Fibroblast of skin of left biceps (primary cell): Measurements from ENCODE around the gene RNASEH2C.
A peak's percentile ranks its signal among the peaks of the same experiment; 100 is the strongest.
"Not testable (repeated sequence)": the region's sequence is repeated elsewhere in the genome, so short reads cannot be mapped to it uniquely, and the experiment has no call there.

Source experiments
- DNase-seq, 2 experiments: peaks; one replicate each; pipeline ENCODE4 v3.0.0-alpha.2; 2013; ENCODE audit warnings: low read depth in 2 of 2

The RNASEH2C gene

GRCh38 chr11:65716774-65717405 is 3.7 kb downstream of the RNASEH2C start:
- no peak for DNase-seq

- DNase-seq: no peak
These were observed 4.3 kb downstream of the RNASEH2C start for GRCh38 chr11:65716302-65716701.

DNA sequence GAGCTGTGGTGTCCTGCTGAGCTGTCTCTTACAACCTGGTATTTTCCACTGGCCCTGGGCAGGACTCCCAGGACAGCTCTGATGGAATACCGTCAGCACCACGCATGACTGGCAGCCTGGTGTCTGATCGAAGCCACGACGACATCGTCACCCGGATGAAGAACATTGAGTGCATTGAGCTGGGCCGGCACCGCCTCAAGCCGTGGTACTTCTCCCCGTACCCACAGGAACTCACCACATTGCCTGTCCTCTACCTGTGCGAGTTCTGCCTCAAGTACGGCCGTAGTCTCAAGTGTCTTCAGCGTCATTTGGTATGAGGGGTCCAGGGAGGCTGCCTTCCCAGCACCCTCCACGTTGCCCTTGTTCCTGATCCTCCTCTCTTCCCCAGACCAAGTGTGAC is 6.2 kb downstream of the RNASEH2C start:
- no peak for DNase-seq

DNA sequence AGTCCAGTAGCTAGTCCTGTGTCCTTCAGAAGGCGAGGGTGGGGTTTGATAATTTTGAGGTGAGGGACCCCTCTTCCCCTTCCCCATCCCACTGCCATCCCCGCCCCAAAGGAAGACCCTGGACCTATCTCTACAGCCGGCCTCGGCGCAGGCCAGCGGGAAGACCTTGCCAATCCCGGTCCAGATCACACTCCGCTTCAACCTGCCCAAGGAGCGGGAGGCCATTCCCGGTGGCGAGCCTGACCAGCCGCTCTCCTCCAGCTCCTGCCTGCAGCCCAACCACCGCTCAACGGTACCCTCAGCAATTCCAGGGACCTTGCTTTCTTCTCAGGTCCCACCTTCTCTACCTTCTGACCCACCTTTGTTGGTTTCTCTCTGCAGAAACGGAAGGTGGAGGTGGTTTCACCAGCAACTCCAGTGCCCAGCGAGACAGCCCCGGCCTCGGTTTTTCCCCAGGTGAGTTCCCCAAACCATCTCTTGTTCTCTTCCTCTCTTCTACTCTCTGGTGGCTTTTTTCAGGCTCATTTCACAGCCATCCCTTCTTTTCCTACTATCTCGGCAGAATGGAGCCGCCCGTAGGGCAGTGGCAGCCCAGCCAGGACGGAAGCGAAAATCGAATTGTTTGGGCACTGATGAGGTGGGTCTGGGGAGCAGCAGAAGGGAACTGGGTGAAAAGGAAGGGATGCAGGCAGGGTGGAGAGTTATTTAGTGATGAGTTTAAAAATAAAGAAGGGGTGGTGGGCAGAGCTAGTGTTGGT is 7.2 kb downstream of the RNASEH2C start:
- no peak for DNase-seq

DNA sequence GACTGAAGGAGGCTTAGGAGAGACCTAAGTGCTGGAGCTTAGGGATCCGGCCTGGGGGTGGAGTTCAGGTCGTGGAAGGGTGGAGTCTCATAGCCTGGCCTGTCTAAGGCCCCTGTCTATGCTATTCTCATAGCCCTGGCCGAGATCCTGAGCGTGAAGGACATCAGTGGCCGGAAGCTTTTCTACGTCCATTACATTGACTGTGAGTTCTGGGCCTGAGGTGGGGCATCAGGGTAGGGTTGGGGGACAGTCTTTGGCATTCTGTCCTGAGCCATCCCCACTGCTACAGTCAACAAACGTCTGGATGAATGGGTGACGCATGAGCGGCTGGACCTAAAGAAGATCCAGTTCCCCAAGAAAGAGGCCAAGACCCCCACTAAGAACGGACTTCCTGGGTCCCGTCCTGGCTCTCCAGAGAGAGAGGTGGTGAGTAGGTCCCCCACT is 7.9 kb downstream of the RNASEH2C start:
- no peak for DNase-seq

DNA sequence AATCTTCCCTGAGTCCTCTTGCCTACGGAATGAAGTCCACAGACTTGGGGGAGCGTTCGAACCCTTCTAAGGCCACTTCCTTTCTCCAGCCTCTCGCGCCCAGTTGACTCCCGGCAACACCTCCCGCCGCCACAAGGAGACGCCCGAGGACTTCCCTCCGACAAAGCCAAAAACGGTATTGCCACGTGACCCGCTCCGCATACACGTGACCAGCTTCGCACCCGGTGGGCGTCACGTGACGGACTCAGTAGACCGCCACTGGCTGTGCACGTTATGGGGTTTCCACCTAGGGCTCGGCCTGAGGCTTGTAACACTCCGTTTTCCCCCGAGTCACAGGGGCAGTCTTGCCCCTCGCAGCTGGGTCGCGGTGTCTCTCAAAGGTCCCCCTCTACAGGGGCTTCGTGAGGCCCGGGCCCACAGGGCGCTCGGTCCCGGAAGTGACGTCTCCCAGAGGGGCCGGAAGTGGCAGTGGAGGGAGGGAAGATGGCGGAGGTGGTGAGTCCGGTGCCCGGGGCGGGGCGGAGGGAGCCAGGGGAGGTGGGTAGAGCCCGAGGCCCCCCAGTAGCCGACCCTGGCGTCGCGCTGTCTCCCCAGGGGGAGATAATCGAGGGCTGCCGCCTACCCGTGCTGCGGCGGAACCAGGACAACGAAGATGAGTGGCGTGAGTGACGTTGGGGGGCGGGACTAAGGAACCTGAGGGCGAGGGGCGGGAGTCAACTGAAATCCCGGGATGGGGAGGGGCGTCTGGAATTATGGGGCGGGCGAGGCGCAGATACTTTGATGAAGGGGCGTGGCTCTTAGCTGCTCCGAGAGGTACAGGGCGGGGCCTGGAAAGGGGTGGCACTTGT is 8.6 kb downstream of the RNASEH2C start, which contains the start of gene KAT5:
Gene KAT5 (plus strand): TSS at position 468 of the 848 bp plus-strand sequence. CDS start 16 bp downstream, at position 484.
- DNase-seq: peak; percentile 95 to 96

- no peak for DNase-seq
These were observed 10.2 kb downstream of the RNASEH2C start for GRCh38 chr11:65710421-65710820.

DNA sequence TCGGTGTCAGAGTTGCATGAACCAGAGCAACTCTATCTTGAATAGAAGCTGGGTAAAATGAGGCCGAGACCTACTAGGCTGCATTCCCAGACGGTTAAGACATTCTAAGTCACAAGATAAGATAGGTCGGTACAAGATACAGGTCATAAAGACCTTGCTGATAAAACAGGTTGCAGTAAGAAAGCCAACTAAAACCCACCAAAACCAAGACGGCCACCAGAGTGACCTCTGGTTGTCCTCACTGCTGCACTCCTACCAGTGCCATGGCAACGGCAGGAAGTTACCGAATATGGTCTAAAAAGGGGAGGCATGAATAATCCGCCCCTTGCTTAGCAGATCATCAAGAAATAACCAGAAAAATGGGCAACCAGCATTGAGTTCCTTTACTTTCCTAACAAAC is 10.9 kb downstream of the RNASEH2C start:
- no peak for DNase-seq

GRCh38 chr11:65708451-65708850 is 12.1 kb downstream of the RNASEH2C start:
- DNase-seq: no peak

DNA sequence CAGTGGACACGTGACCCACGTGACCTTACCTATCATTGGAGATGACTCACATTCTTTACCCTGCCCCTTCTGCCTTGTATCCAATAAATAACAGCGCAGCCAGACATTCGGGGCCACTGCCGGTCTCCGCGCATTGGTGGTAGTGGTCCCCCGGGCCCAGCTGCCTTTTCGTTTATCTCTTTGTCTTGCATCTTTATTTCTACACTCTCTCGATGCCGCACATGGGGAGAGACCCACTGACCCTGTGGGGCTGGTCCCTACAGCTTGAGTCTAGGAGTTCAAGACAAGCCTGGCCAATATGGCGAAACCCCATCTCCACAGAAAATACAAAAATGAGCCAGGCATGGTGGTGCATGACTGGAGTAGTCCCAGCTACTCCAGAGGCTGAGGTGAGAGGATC is 13.6 kb downstream of the RNASEH2C start:
- not testable (repeated sequence) for DNase-seq

DNA sequence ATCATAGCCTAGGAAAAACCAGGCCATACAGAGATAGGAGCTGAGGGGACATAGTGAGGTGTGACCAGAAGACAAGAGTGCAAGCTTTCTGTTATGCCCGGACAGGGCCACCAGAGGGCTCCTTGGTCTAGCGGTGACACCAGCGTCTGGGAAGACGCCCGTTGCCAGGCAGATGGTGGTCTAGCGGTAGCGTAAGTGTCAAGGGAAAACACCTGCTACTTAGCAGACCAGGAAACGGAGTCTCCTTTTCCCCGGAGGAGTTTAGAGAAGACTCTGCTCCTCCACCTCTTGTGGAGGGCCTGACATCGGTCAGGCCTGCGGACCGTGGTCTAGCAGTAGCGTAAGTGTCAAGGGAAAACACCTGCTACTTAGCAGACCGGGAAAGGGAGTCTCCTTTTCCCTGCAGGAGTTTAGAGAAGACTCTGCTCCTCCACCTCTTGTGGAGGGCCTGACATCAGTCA is 14.3 kb downstream of the RNASEH2C start:
- DNase-seq: peak in 1 of 2 experiments; percentile 3

DNA sequence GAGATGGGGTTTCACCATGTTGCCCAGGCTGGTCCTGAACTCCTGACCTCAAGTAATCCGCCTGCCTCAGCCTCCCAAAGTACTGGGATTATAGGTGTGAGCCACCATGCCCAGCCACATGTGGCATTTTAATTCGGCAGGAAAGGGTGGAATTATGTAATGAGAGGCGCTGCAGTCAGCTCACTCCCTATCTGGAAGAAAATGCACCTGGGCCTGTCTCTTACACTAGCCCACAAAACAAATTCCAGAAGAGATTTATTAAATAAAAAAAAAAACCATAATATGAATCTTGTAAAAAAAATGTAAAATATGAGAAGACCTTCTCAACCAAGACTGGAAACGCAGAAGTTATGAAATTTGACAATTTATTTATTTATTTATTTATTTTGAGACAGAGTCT is 16.8 kb downstream of the RNASEH2C start:
- no peak for DNase-seq

DNA sequence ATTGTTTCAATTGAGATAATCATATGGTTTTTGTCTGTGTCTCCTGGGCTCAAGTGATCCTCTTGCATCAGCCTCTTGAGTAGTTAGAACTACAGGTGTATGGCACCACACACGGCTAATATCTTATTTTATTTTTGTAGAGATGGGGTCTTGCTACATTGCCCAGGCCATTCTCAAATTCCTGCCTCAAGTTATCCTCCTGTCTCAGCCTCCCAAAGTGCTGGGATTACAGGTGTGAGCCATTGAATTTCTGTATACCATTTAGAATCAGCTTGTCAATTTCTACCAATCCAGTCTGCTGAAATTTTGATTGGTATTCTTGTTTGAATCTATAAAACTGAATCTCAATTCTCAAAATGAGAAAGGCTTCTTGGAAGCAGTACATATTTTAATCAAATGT is 18.9 kb downstream of the RNASEH2C start:
- no peak for DNase-seq

GRCh38 chr11:65700399-65700798 is 20.2 kb downstream of the RNASEH2C start:
- DNase-seq: no peak

GRCh38 chr11:65699306-65699705 is 21.3 kb downstream of the RNASEH2C start:
- DNase-seq: no peak

DNA sequence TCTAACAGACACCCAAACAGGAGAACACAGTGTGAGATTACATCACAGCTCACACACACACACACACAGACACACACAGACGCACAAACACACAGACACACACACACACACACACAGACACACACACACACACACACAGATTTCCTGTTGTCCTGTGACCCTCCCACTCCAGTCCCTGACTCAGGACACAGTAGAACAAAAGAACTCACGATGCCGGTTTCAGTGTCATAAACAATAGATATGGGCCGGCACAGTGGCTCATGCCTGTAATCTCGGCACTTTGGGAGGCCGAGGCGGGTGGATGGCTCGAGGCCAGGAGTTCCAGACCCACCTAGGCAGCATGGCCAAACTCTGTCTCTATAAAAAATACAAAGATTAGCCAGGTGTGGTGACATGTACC is 22.4 kb downstream of the RNASEH2C start:
- no peak for DNase-seq

GRCh38 chr11:65696802-65697552 is 23.6 kb downstream of the RNASEH2C start:
- DNase-seq: no peak

- no peak for DNase-seq
These were observed 24.9 kb downstream of the RNASEH2C start for GRCh38 chr11:65695459-65696241.

GRCh38 chr11:65692367-65692766 is 28.2 kb downstream of the RNASEH2C start:
- no peak for DNase-seq

- not testable (repeated sequence) for DNase-seq
These were observed 28.8 kb downstream of the RNASEH2C start for GRCh38 chr11:65691847-65692246.

DNA sequence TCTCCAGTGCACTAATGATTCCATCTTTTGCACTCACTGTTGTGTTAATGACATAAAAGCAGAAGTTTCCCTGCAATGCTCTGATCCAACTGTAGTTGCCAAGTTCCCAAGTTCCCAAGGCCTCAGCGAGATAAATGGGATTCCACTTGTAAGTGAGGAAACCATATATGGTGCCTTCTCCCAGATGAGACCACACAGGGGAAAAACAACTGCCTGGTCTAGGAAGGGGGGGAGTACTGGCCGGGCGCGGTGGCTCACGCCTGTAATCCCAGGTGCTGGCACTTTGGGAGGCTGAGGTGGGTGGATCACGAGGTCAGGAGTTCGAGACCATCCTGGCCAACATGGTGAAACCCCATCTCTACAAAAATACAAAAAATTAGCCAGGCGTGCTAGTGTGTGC is 34.6 kb downstream of the RNASEH2C start:
- DNase-seq: no peak
